Mesothelial cell of epicardium (in vitro differentiated cells): ENCODE measurements around the gene RNF112. TPM values are rescaled to one million over a fixed set of nuclear protein-coding genes. Genes with fewer than 3 reads are reported as not detected.

ENCODE experiments used
- DNase-seq, 2 experiments: peaks; one replicate each; pipeline ENCODE4 v3.0.0; 2021; ENCODE audit warnings: low spot score in 2 of 2; ENCODE audit not compliant: unreplicated experiment in 2 of 2
- H3K27ac Mint-ChIP-seq: 2 replicates; pipeline ENCODE4 v1.8.0; 2021; ENCODE audit warnings: mixed read lengths
- H3K27me3 Mint-ChIP-seq: 2 replicates; pipeline ENCODE4 v1.8.0; 2021; ENCODE audit warnings: low read depth, mixed read lengths
- H3K36me3 Mint-ChIP-seq: 2 replicates; pipeline ENCODE4 v1.8.0; 2021; ENCODE audit warnings: mixed read lengths
- H3K4me1 Mint-ChIP-seq: 2 replicates; pipeline ENCODE4 v1.8.0; 2021; ENCODE audit warnings: mixed read lengths
- H3K4me3 Mint-ChIP-seq: 2 replicates; pipeline ENCODE4 v1.8.0; 2021; ENCODE audit warnings: mild to moderate bottlenecking, moderate library complexity, mixed read lengths
- H3K9me3 Mint-ChIP-seq: 2 replicates; pipeline ENCODE4 v1.8.0; 2021; ENCODE audit warnings: mixed read lengths
- CTCF ChIP-seq: fragments of 200-600 bp; sonication (generic); IDR thresholded peaks from one replicate; pipeline ENCODE4 v1.5.0; 2021; ENCODE audit warnings: antibody characterized with exemption; ENCODE audit not compliant: unreplicated experiment
- total RNA-seq: library from RNA; stranded (reverse); gene quantifications from 3 replicates; pipeline ENCODE4 v1.2.1, GENCODE V29; 2021

RNF112 gene
- total RNA-seq, 1 donor from 2014 or later = 4.2 TPM

GRCh38 chr17:19368229-19368628 is 42.8 kb upstream of the RNF112 start:
- Mint-ChIP-seq H3K27ac (no peak overlapping the region), H3K4me3 (no peak overlapping the region), H3K27me3 (no peaks in the 10 kb centered on the region), H3K4me1 (peaks cover 24% of the 10 kb centered on the region), H3K9me3 (no peaks in the 10 kb centered on the region), H3K36me3 (no peaks in the 10 kb centered on the region)
- no peak for DNase-seq
- no peak for TF ChIP-seq CTCF

GRCh38 chr17:19369107-19369778 is 41.8 kb upstream of the RNF112 start:
- Mint-ChIP-seq H3K4me1 (peaks cover 14% of the 10 kb centered on the region), H3K9me3 (no peaks in the 10 kb centered on the region), H3K4me3 (no peak overlapping the region), H3K27ac (no peak overlapping the region), H3K36me3 (no peaks in the 10 kb centered on the region), H3K27me3 (no peaks in the 10 kb centered on the region)
- no peak for TF ChIP-seq CTCF
- no peak for DNase-seq

- no peaks in the 10 kb centered on the region for H3K27me3 Mint-ChIP-seq
- H3K9me3 Mint-ChIP-seq = no peaks in the 10 kb centered on the region
- H3K27ac Mint-ChIP-seq = no peak overlapping the region
- no peak overlapping the region for H3K4me3 Mint-ChIP-seq
- DNase-seq = no peak
- no peak for TF ChIP-seq CTCF
- H3K4me1 Mint-ChIP-seq = peaks cover 7% of the 10 kb centered on the region
- H3K36me3 Mint-ChIP-seq = no peaks in the 10 kb centered on the region
Observed at GRCh38 chr17:19369846-19370492, 41.1 kb upstream of the RNF112 start.

- Mint-ChIP-seq H3K27me3 (no peaks in the 10 kb centered on the region), H3K27ac (no peak overlapping the region), H3K4me3 (no peak overlapping the region), H3K36me3 (no peaks in the 10 kb centered on the region), H3K9me3 (no peaks in the 10 kb centered on the region), H3K4me1 (peaks cover 4% of the 10 kb centered on the region)
- no peak for DNase-seq
- TF ChIP-seq CTCF = no peak
Observed at GRCh38 chr17:19370493-19370960, 40.5 kb upstream of the RNF112 start.

- H3K9me3 Mint-ChIP-seq = no peaks in the 10 kb centered on the region
- H3K27me3 Mint-ChIP-seq = no peaks in the 10 kb centered on the region
- DNase-seq = no peak
- H3K27ac Mint-ChIP-seq = no peak overlapping the region
- H3K4me3 Mint-ChIP-seq = no peak overlapping the region
- TF ChIP-seq CTCF = no peak
- peaks cover 3% of the 10 kb centered on the region for H3K4me1 Mint-ChIP-seq
- H3K36me3 Mint-ChIP-seq = no peaks in the 10 kb centered on the region
Observed at GRCh38 chr17:19371259-19372010, 39.6 kb upstream of the RNF112 start.
